IPS DF 19.7 (cell line): Measurements from ENCODE around the gene GALR3.

ENCODE experiments used
- DNase-seq: peaks from one replicate; pipeline ENCODE4 v3.0.0-alpha.2; 2013; ENCODE audit warnings: low read depth, low spot score

Gene GALR3

GRCh38 chr22:37822079-37822833 is 926 bp upstream of the GALR3 start:
- no peak for DNase-seq

- no peak for DNase-seq
These were observed 1.8 kb downstream of the GALR3 start for GRCh38 chr22:37824674-37825641.

- DNase-seq: no peak
These were observed 3.9 kb downstream of the GALR3 start for GRCh38 chr22:37827056-37827455.

- DNase-seq: no peak
These were observed 7.1 kb downstream of the GALR3 start for GRCh38 chr22:37830093-37830842.

GRCh38 chr22:37831472-37831871 is 8.3 kb downstream of the GALR3 start:
- DNase-seq: no peak

GRCh38 chr22:37832022-37832857 is 9.1 kb downstream of the GALR3 start:
- no peak for DNase-seq

- DNase-seq: no peak
These were observed 19.0 kb downstream of the GALR3 start for GRCh38 chr22:37842015-37842793.

- DNase-seq: no peak
These were observed 20.5 kb downstream of the GALR3 start for GRCh38 chr22:37843741-37844089.

GRCh38 chr22:37844904-37845329 is 21.7 kb downstream of the GALR3 start:
- no peak for DNase-seq

GRCh38 chr22:37846433-37846832 is 23.3 kb downstream of the GALR3 start:
- no peak for DNase-seq

- no peak for DNase-seq
These were observed 25.5 kb downstream of the GALR3 start for GRCh38 chr22:37848587-37849088.

GRCh38 chr22:37849089-37849751 is 26.0 kb downstream of the GALR3 start, which contains the start of gene EIF3L:
TSS of gene EIF3L (plus strand) at chr22:37849419. CDS start at chr22:37849450, 31 bp downstream.
- DNase-seq: peak; percentile 75

GRCh38 chr22:37850801-37851200 is 27.6 kb downstream of the GALR3 start:
- no peak for DNase-seq

GRCh38 chr22:37852418-37852817 is 29.2 kb downstream of the GALR3 start:
- DNase-seq: no peak

GRCh38 chr22:37854946-37855345 is 31.8 kb downstream of the GALR3 start:
- DNase-seq: no peak

GRCh38 chr22:37855462-37855861 is 32.3 kb downstream of the GALR3 start:
- DNase-seq: no peak

- no peak for DNase-seq
These were observed 37.7 kb downstream of the GALR3 start for GRCh38 chr22:37860796-37861421.

- DNase-seq: no peak
These were observed 39.6 kb downstream of the GALR3 start for GRCh38 chr22:37862570-37863325.
